GM12891 (cell line): ENCODE data around the gene GPATCH8.

Source experiments
- PAX5 ChIP-seq: IDR thresholded peaks from 2 replicates; pipeline ENCODE4 v1.6.1; 2011; ENCODE audit warnings: low read length, moderate library complexity, mild to moderate bottlenecking; ENCODE audit not compliant: insufficient read depth, severe bottlenecking
- POLR2A ChIP-seq: IDR thresholded peaks from 2 replicates; pipeline ENCODE4 v1.6.1; 2011; ENCODE audit warnings: low read depth, low read length, control low read depth
- POLR2AphosphoS5 ChIP-seq: IDR thresholded peaks from 2 replicates; pipeline ENCODE4 v1.6.1; 2011; ENCODE audit warnings: low read depth, low read length, control low read depth
- POU2F2 ChIP-seq: IDR thresholded peaks from 2 replicates; pipeline ENCODE4 v1.6.1; 2011; ENCODE audit warnings: low read depth, mild to moderate bottlenecking, control low read depth, low read length, moderate library complexity
- SPI1 ChIP-seq: IDR thresholded peaks from 2 replicates; pipeline ENCODE4 v1.6.1; 2011; ENCODE audit warnings: low read depth, low read length, control low read depth
- TAF1 ChIP-seq: IDR thresholded peaks from 2 replicates; pipeline ENCODE4 v1.6.1; 2011; ENCODE audit warnings: low read depth, low read length, control low read depth

GRCh38 chr17:44543213-44543904 is 40.2 kb upstream of the GPATCH8 start:
- TF ChIP-seq POLR2AphosphoS5: no peak
- no peak for TF ChIP-seq POLR2A
- TF ChIP-seq SPI1: no peak
- no peak for TF ChIP-seq TAF1
- no peak for TF ChIP-seq POU2F2
- no peak for TF ChIP-seq PAX5
